Lung (tissue), 16 donors: ENCODE results near the gene SENP5. TPM values are rescaled to one million over a fixed set of nuclear protein-coding genes. Genes with fewer than 3 reads are reported as not detected.
A peak's percentile ranks its signal among the peaks of the same experiment; 100 is the strongest.
"Not testable (repeated sequence)": the region's sequence is repeated elsewhere in the genome, so short reads cannot be mapped to it uniquely, and the experiment has no call there.

Source experiments
- ATAC-seq: fragments of 200-7000 bp; cut with Tn5 transposase; one replicate; pipeline ENCODE4 v1.9.1; 2020; ENCODE audit warnings: moderate number of reproducible peaks; ENCODE audit not compliant: insufficient read depth, low FRiP score
- DNase-seq, 3 donors: peaks; one replicate each; pipeline ENCODE4 v3.0.0-alpha.2; 2013 to 2017
- H3K27ac ChIP-seq, 2 donors: one replicate each; pipeline ENCODE4 v1.5.1; 2013; ENCODE audit warnings: mild to moderate bottlenecking in 2 of 2, moderate library complexity in 2 of 2, control low read depth in 1 of 2, inconsistent platforms in 1 of 2, low read depth in 1 of 2, low read length in 1 of 2
- H3K27me3 ChIP-seq, 3 donors: one replicate each; pipeline ENCODE4 v1.5.1; 2013; ENCODE audit warnings: low read length in 2 of 3; ENCODE audit not compliant: control insufficient read depth in 3 of 3, insufficient read depth in 3 of 3
- H3K36me3 ChIP-seq, 4 donors: one replicate each; pipeline ENCODE4 v1.5.1; 2013; ENCODE audit warnings: low read length in 4 of 4, mild to moderate bottlenecking in 1 of 4, moderate library complexity in 1 of 4; ENCODE audit not compliant: control insufficient read depth in 4 of 4, insufficient read depth in 4 of 4
- H3K4me1 ChIP-seq, 5 donors: one replicate each; pipeline ENCODE4 v1.5.1; 2013; ENCODE audit warnings: low read length in 5 of 5, mild to moderate bottlenecking in 2 of 5, moderate library complexity in 1 of 5; ENCODE audit not compliant: control insufficient read depth in 5 of 5, insufficient read depth in 5 of 5
- H3K4me3 ChIP-seq: one replicate; pipeline ENCODE4 v1.5.1; 2013; ENCODE audit warnings: mild to moderate bottlenecking, control low read depth, moderate library complexity
- H3K9ac ChIP-seq, 2 donors: one replicate each; pipeline ENCODE4 v1.5.1; 2013; ENCODE audit warnings: low read length in 2 of 2, control low read depth in 1 of 2; ENCODE audit not compliant: insufficient read depth in 1 of 2
- H3K9me3 ChIP-seq, 4 donors: one replicate each; pipeline ENCODE4 v1.5.1; 2013; ENCODE audit warnings: low read length in 3 of 4, mild to moderate bottlenecking in 1 of 4, moderate library complexity in 1 of 4; ENCODE audit not compliant: control insufficient read depth in 4 of 4, insufficient read depth in 3 of 4
- CTCF ChIP-seq: IDR thresholded peaks from 2 replicates; pipeline ENCODE4 v1.5.1; 2012; ENCODE audit warnings: mild to moderate bottlenecking; ENCODE audit errors: control extremely low read depth, extremely low read depth
- WGBS, 2 donors: extraction: QIAGEN DNeasy Blood & Tissue Kit; methylation state at CpG; one replicate each; pipeline ENCODE4 v1.1.7; 2013; 5-methylcytosine and 5-hydroxymethylcytosine counted together
- long read RNA-seq, 5 donors: transcript quantifications; one replicate each; lab custom pipeline, GENCODE V29; 2026
- polyA plus RNA-seq, 2 donors: library from polyadenylated mRNA; stranded (reverse); fragments of 200-250 nt; gene quantifications; one replicate each; pipeline ENCODE4 v1.2.1, GENCODE V29; 2013
- total RNA-seq, 2 donors: library from RNA; depleted of rRNA in 1 of 2; stranded (reverse); fragments of >200 nt in 1 of 2; gene quantifications; one replicate each; pipeline ENCODE4 v1.2.1, GENCODE V29; 2014 to 2021
- donor health status: control.
- donor health status: control.
- donor health status: Bipolar disorder and iron deficiency.
- donor health status: healthy.
- donor health status: DM: yes; HTN: yes; CAD: no.

SENP5 gene, protein sequence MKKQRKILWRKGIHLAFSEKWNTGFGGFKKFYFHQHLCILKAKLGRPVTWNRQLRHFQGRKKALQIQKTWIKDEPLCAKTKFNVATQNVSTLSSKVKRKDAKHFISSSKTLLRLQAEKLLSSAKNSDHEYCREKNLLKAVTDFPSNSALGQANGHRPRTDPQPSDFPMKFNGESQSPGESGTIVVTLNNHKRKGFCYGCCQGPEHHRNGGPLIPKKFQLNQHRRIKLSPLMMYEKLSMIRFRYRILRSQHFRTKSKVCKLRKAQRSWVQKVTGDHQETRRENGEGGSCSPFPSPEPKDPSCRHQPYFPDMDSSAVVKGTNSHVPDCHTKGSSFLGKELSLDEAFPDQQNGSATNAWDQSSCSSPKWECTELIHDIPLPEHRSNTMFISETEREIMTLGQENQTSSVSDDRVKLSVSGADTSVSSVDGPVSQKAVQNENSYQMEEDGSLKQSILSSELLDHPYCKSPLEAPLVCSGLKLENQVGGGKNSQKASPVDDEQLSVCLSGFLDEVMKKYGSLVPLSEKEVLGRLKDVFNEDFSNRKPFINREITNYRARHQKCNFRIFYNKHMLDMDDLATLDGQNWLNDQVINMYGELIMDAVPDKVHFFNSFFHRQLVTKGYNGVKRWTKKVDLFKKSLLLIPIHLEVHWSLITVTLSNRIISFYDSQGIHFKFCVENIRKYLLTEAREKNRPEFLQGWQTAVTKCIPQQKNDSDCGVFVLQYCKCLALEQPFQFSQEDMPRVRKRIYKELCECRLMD
- total RNA-seq (10 to 100 TPM; 26.6 to 55.7 TPM), polyA plus RNA-seq (10 to 100 TPM in 1 of 2 donors, 1 to 10 TPM in 1; 7.7 to 10.8 TPM)
- long read RNA-seq, donor 1, full-length matches to known transcripts, result 5 of 14 reads
- long read RNA-seq, donor 1, partial matches to known transcripts, result 9 of 14 reads
- long read RNA-seq, donor 1, other reads (novel, unspliced or antisense), result 0 of 14 reads
- long read RNA-seq, donor 2, partial matches to known transcripts, result 0 of 1 reads
- long read RNA-seq, donor 2, other reads (novel, unspliced or antisense), result 0 of 1 reads
- long read RNA-seq, donor 3, partial matches to known transcripts, result 5 of 7 reads
- long read RNA-seq, donor 3, other reads (novel, unspliced or antisense), result 0 of 7 reads
- long read RNA-seq, donor 4, full-length matches to known transcripts, result 2 of 15 reads
- long read RNA-seq, donor 4, partial matches to known transcripts, result 13 of 15 reads
- long read RNA-seq, donor 4, other reads (novel, unspliced or antisense), result 0 of 15 reads
- long read RNA-seq, donor 5, full-length matches to known transcripts, result 5 of 21 reads
- long read RNA-seq, donor 5, partial matches to known transcripts, result 16 of 21 reads
- long read RNA-seq, donor 5, other reads (novel, unspliced or antisense), result 0 of 21 reads

DNA sequence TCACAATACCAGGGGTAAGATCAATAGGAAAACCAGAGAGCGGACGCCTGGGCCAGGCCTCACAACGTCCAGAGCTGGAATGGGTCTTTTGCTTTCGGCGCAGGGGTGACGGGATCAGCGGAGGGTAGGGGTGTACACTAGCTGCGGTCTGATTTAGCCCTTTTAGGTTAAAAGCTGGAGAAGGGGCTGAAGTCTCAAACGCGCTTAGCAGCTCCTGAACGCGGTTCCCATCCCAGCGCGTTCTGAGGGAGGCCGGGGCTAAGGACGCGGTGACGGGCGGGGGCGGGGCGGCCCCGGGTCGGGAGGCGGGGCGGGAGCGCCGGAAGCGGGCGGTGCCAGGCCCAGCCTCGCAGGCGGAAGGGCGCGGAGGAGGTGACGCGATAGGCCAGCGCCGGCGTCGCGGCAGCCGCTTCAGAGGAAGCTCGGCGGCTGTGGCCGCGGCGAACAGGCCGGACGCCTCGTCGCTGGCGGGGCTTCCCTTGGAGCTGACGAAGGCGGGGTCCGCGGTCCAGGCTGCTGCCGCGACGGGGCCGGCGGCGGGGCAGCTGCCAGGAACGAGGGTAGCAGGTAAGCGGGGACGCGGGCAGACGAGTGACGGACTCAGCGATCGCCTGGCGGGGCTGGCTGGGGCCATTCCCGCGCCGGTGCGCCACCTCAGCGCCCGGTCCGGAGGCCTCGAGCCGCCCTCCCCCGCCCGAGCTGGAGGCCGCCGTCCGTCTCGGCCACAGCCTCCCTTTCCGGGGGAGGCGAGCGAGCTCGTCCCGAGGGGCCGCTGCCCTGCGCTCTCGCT, at the start of gene SENP5:
Gene SENP5, plus strand, starts transcription at position 414 of the 790 bp plus-strand sequence. CDS start 17,262 bp downstream, outside the sequence.
- Histone ChIP-seq H3K27me3 (no peaks in the 10 kb centered on the region), H3K4me1 (peaks cover 0 to 13% (median 8%) of the 10 kb centered on the region in 5 donors), H3K9me3 (no peaks in the 10 kb centered on the region), H3K36me3 (peaks cover 0 to 4% (median 1%) of the 10 kb centered on the region in 4 donors), H3K9ac (peak within 1 kb of the TSS; percentile 85 to 92), H3K4me3 (peak within 1 kb of the TSS; percentile 98), H3K27ac (peak within 1 kb of the TSS; percentile 93 to 99)
- peak; percentile 99 for ATAC-seq
- TF ChIP-seq CTCF, result no peak
- 1% methylated on average over 39 to 93 of the region's 93 CpGs for WGBS, 2 donors
- peak; percentile 94 to 96 (median 94) for DNase-seq

GRCh38 chr3:196821806-196822355, 45.8 kb upstream of the SENP5 start:
- Histone ChIP-seq H3K4me1 (no peaks in the 10 kb centered on the region), H3K9ac (no peak overlapping the region), H3K9me3 (no peaks in the 10 kb centered on the region), H3K36me3 (peaks cover 32 to 49% (median 39%) of the 10 kb centered on the region in 4 donors), H3K4me3 (no peak overlapping the region), H3K27me3 (no peaks in the 10 kb centered on the region), H3K27ac (no peak overlapping the region)
- ATAC-seq (no peak), DNase-seq (peak in 1 of 3 donors; percentile 3)
- WGBS, 2 donors, result 87 to 88% methylated on average over 6 of the region's 6 CpGs
- no peak for TF ChIP-seq CTCF

GRCh38 chr3:196829651-196830050, 38.1 kb upstream of the SENP5 start:
- H3K9ac ChIP-seq, ATAC-seq, H3K4me1 ChIP-seq, H3K27me3 ChIP-seq, H3K27ac ChIP-seq, H3K4me3 ChIP-seq, DNase-seq, H3K9me3 ChIP-seq: not testable (repeated sequence)
- peaks cover 0 to 13% (median 7%) of the 10 kb centered on the region in 4 donors for H3K36me3 ChIP-seq
- WGBS, 2 donors, result 96 to 100% methylated on average over 3 of the region's 3 CpGs
